Sigmoid colon (tissue), 7 donors: Measurements from ENCODE around the gene ABHD16B. TPM values are rescaled to one million over a fixed set of nuclear protein-coding genes. Genes with fewer than 3 reads are reported as not detected.

Experiments used
- DNase-seq: peaks from one replicate; pipeline ENCODE4 v3.0.0-alpha.2; 2019
- H3K27ac ChIP-seq, 4 donors: fragments of 200-600 bp; sonication (generic); one replicate each; pipeline ENCODE4 v1.5.1; 2016 to 2019; ENCODE audit warnings: mild to moderate bottlenecking in 1 of 4
- H3K27me3 ChIP-seq, 3 donors: fragments of 200-600 bp; sonication (generic); one replicate each; pipeline ENCODE4 v1.5.1; 2019; ENCODE audit warnings: mild to moderate bottlenecking in 1 of 3
- H3K36me3 ChIP-seq, 4 donors: fragments of 200-600 bp; sonication (generic); one replicate each; pipeline ENCODE4 v1.5.1; 2016 to 2019
- H3K4me1 ChIP-seq, 4 donors: fragments of 200-600 bp; sonication (generic); one replicate each; pipeline ENCODE4 v1.5.1; 2017 to 2019
- H3K4me3 ChIP-seq, 4 donors: fragments of 200-600 bp; sonication (generic); one replicate each; pipeline ENCODE4 v1.5.1; 2017 to 2019; ENCODE audit warnings: mild to moderate bottlenecking in 2 of 4, moderate library complexity in 1 of 4
- H3K9me3 ChIP-seq, 4 donors: fragments of 200-600 bp in 3 of 4; sonication (generic) in 3 of 4; one replicate each; pipeline versions ENCODE4 v1.5.1 to v1.6.1; 2013 to 2019
- EP300 ChIP-seq, 4 donors: sonication (generic); formaldehyde crosslinking; IDR thresholded peaks; one replicate each; pipeline ENCODE4 v1.6.1; 2017; ENCODE audit warnings: antibody characterized with exemption in 4 of 4
- POLR2A ChIP-seq, 2 donors: fragments of 450-650 bp; IDR thresholded peaks; one replicate each; pipeline ENCODE4 v1.6.1; 2016; ENCODE audit warnings: antibody characterized with exemption in 2 of 2, mild to moderate bottlenecking in 2 of 2, moderate library complexity in 2 of 2
- POLR2AphosphoS5 ChIP-seq, 4 donors: sonication (generic); formaldehyde crosslinking; IDR thresholded peaks; one replicate each; pipeline ENCODE4 v1.6.1; 2017; ENCODE audit warnings: antibody characterized with exemption in 4 of 4
- WGBS, 2 donors: extraction: QIAGEN DNeasy Blood & Tissue Kit; methylation state at CpG; one replicate each; pipeline ENCODE4 v1.1.7; 2013; 5-methylcytosine and 5-hydroxymethylcytosine counted together
- intact Hi-C: fragments of 100-400 bp; cut with DNase I; formaldehyde crosslinking; loops from one replicate; pipeline ENCODE4 v1.15.1; 2023
- polyA plus RNA-seq, 3 donors: library from polyadenylated mRNA; stranded (reverse); fragments of 200-250 nt; gene quantifications; one replicate each; pipeline ENCODE4 v1.2.3, GENCODE V29; 2013
- total RNA-seq, 4 donors: library from RNA; depleted of rRNA; stranded (reverse); fragments of >200 nt; gene quantifications; one replicate each; pipeline ENCODE4 v1.1.0, GENCODE V29; 2016
- TF ChIP-seq, protein P1 (sequence below), 4 experiments: fragments of 450-650 bp in 3 of 4; fragments of 200-600 bp in 1 of 4; IDR thresholded peaks; one replicate each; pipeline ENCODE4 v1.5.1; 2016 to 2019; ENCODE audit warnings: antibody characterized with exemption in 4 of 4, mild to moderate bottlenecking in 3 of 4, moderate library complexity in 2 of 4
- donor health status: healthy with polysubstance abuse.
- donor health status: Bipolar disorder and iron deficiency.
- donor health status: healthy.

The ABHD16B gene
- total and polyA plus RNA-seq, 7 donors: 0.44 TPM; not detected in 6

DNA sequence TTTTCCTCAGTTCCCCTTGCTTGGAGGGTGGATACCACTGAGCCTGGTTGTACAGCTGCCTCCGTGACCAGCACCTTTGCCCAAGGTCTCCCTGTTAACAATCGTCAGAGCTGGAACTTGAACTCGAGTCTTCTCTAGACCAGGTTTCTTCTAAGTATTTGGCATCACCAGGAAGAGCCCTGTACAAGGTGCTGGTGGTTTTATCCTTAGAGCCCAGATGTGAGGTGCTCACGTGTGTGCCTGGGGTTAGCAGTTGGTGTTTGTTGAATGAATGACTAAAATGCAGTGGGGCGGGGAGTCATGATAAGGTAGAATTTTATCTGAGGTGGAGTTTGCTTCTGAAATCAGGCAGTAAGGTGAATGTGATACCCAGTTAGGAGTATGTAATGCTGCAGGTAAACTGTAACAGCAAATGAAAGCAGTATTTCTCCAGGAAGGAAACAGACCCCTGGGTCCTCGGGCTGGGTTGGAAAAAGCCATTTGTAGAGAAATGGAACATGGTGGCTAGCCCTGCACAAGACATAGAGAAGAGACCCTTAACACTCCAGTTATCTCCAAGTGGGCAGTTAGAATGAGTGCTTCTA, 36.8 kb downstream of the ABHD16B start:
- no peak for TF ChIP-seq POLR2AphosphoS5 (IDR thresholded peaks at IDR 0.05)
- no peak for TF ChIP-seq EP300 (IDR thresholded peaks at IDR 0.05)
- no peak for TF ChIP-seq POLR2A (IDR thresholded peaks at IDR 0.05)
- no peaks in the 10 kb centered on the region for H3K9me3 ChIP-seq
- intact Hi-C loops: no loop called here
- H3K27ac ChIP-seq: no peak overlapping the region
- 78 to 91% methylated on average over 6 of the region's 6 CpGs for WGBS, 2 donors
- H3K4me3 ChIP-seq: no peak overlapping the region
- no peak for DNase-seq
- peaks cover 0 to 41% (median 34%) of the 10 kb centered on the region in 4 donors for H3K4me1 ChIP-seq
- H3K27me3 ChIP-seq: no peaks in the 10 kb centered on the region
- no peaks in the 10 kb centered on the region for H3K36me3 ChIP-seq

DNA sequence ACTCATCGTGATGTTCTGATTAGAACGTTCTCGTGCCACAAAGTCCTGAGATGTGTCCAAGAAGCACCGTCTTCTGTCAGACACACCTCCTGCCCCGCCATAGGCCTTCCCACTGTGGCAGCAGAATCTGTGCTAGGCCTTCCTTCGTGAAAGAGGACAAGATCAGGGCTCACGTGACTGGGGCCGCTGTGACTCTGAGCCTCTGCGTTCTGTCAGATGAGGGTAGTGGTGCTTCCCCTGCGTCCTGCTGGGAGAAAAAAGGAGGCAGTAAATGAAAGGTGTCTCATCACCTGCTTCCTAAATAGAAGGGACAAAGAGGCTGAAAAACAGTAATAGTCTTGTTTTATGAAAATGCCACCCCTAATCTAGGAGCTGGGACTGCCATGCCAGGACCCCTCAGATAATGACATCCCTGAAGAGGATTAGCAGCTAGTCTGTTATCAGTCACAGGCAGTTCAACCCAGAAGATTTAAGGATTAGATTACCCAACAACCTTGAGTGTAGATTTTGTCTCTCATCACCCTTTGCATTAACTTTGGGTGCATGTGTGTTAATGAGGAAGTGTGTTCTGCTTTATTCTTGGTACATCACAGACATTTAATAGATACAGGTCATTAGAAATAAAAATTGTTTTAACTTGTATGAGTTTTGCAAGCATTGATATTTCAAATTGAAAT, 37.7 kb downstream of the ABHD16B start:
- H3K9me3 ChIP-seq: no peaks in the 10 kb centered on the region
- intact Hi-C loops: no loop called here
- H3K27me3 ChIP-seq: no peaks in the 10 kb centered on the region
- no peak overlapping the region for H3K27ac ChIP-seq
- TF ChIP-seq POLR2A (IDR thresholded peaks at IDR 0.05) (no peak), EP300 (IDR thresholded peaks at IDR 0.05) (no peak), POLR2AphosphoS5 (IDR thresholded peaks at IDR 0.05) (no peak)
- TF ChIP-seq, protein P1, sequence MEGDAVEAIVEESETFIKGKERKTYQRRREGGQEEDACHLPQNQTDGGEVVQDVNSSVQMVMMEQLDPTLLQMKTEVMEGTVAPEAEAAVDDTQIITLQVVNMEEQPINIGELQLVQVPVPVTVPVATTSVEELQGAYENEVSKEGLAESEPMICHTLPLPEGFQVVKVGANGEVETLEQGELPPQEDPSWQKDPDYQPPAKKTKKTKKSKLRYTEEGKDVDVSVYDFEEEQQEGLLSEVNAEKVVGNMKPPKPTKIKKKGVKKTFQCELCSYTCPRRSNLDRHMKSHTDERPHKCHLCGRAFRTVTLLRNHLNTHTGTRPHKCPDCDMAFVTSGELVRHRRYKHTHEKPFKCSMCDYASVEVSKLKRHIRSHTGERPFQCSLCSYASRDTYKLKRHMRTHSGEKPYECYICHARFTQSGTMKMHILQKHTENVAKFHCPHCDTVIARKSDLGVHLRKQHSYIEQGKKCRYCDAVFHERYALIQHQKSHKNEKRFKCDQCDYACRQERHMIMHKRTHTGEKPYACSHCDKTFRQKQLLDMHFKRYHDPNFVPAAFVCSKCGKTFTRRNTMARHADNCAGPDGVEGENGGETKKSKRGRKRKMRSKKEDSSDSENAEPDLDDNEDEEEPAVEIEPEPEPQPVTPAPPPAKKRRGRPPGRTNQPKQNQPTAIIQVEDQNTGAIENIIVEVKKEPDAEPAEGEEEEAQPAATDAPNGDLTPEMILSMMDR (IDR thresholded peaks at IDR 0.05): no peak
- no peak overlapping the region for H3K4me3 ChIP-seq
- H3K36me3 ChIP-seq: no peaks in the 10 kb centered on the region
- WGBS, 2 donors: 85 to 88% methylated on average over 10 of the region's 10 CpGs
- peaks cover 0 to 39% (median 32%) of the 10 kb centered on the region in 4 donors for H3K4me1 ChIP-seq
- DNase-seq: no peak

DNA sequence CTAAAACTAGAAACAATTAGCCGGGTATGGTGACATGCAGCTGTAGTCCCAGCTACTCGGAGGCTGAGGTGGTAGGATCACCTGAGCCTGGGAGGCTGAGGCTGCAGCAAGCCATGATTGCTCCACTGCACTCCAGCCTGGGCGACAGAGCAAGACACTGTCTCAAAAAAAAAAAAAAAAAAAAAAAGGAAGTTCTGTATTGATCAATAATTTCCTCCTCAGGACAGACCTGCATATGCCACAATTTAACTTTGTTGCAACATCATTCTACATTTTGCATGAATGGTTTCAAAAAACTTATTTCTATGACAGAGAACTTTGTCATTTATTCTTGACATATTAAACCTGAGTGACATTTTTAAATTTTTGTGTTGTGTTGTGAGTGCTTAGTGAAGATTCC, 39.1 kb downstream of the ABHD16B start:
- TF ChIP-seq, protein P1 (IDR thresholded peaks at IDR 0.05): no peak
- no peak for TF ChIP-seq EP300 (IDR thresholded peaks at IDR 0.05)
- TF ChIP-seq POLR2AphosphoS5 (IDR thresholded peaks at IDR 0.05): no peak
- TF ChIP-seq POLR2A (IDR thresholded peaks at IDR 0.05): no peak
- H3K9me3 ChIP-seq: no peaks in the 10 kb centered on the region
- WGBS, 2 donors: 86 to 88% methylated on average over 3 of the region's 3 CpGs
- no peak overlapping the region for H3K4me3 ChIP-seq
- no peaks in the 10 kb centered on the region for H3K27me3 ChIP-seq
- no peak for DNase-seq
- no peaks in the 10 kb centered on the region for H3K36me3 ChIP-seq
- H3K4me1 ChIP-seq: peaks cover 0 to 32% (median 26%) of the 10 kb centered on the region in 4 donors
- intact Hi-C loops: no loop called here
- H3K27ac ChIP-seq: no peak overlapping the region

DNA sequence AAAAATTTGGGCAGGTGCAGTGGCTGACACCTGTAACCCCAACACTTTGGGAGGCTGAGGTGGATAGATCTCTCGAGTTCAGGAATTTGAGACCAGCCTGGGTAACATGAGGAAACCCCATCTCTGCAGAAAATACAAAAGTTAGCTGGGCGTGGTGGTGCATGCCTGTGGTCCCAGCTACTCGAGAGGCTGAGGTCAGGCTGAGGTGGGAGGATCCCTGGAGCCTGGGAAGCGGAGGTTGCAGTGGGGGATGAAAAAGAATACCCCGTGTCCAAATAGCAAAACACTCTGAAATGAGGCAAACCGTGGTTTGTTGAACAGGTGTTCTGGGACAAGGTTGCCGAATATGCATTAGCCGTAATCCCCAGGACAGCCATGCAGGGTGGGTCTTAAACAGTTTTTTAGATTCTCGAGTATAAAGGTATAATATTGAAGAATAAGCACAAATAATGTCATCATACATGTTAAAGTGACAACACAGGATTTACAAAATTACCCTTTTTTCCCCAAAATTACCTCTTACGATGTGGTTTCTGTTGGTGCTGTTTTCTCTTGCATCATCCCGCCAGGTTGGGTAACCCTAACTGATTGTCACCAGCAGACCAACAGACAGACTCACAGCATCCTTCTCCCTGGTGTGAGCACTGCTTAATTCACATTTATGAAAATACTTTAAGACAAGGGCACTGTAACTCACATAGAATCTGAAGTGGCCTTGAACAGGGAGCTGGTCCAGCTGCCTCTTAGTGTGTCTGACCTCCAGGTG, 42.7 kb downstream of the ABHD16B start:
- H3K9me3 ChIP-seq: no peaks in the 10 kb centered on the region
- H3K4me3 ChIP-seq: no peak overlapping the region
- TF ChIP-seq POLR2AphosphoS5 (IDR thresholded peaks at IDR 0.05): no peak
- TF ChIP-seq EP300 (IDR thresholded peaks at IDR 0.05): no peak
- TF ChIP-seq, protein P1 (IDR thresholded peaks at IDR 0.05): no peak
- TF ChIP-seq POLR2A (IDR thresholded peaks at IDR 0.05): no peak
- no peaks in the 10 kb centered on the region for H3K27me3 ChIP-seq
- H3K27ac ChIP-seq: no peak overlapping the region
- intact Hi-C loops: no loop called here
- peaks cover 0 to 6% (median 3%) of the 10 kb centered on the region in 4 donors for H3K4me1 ChIP-seq
- 89% methylated on average over 11 of the region's 11 CpGs for WGBS, 2 donors
- DNase-seq: no peak
- no peaks in the 10 kb centered on the region for H3K36me3 ChIP-seq
